ENCODE data around the gene LYZL6.

- TF ChIP-seq CTCF (IDR thresholded peaks at IDR 0.05) (no peak), TCF7L2 (IDR thresholded peaks at IDR 0.05; ENCODE audit: low read depth, low read length) (no peak), POLR2AphosphoS5 (IDR thresholded peaks at IDR 0.05; ENCODE audit: low read depth, low read length) (no peak), SIN3A (IDR thresholded peaks at IDR 0.05; ENCODE audit: borderline replicate concordance, insufficient read depth, low read depth, low read length) (no peak)
Observed at GRCh38 chr17:35973333-35974260, 30.1 kb upstream of the LYZL6 start.
